GM04504 (cell line): ENCODE measurements around the gene ARHGEF1.
"Not testable (repeated sequence)": the region's sequence is repeated elsewhere in the genome, so short reads cannot be mapped to it uniquely, and the experiment has no call there.

Experiments
- DNase-seq: peaks from one replicate; pipeline ENCODE4 v3.0.0-alpha.2; 2012; ENCODE audit warnings: low read depth

Gene ARHGEF1

GRCh38 chr19:41862445-41862986 is 20.5 kb upstream of the ARHGEF1 start:
- DNase-seq = no peak

GRCh38 chr19:41863209-41863931 is 19.6 kb upstream of the ARHGEF1 start:
- DNase-seq = no peak

GRCh38 chr19:41864374-41864773 is 18.6 kb upstream of the ARHGEF1 start:
- no peak for DNase-seq

GRCh38 chr19:41866284-41866683 is 16.7 kb upstream of the ARHGEF1 start:
- no peak for DNase-seq

GRCh38 chr19:41868120-41868988 is 14.6 kb upstream of the ARHGEF1 start:
- DNase-seq = no peak

GRCh38 chr19:41868989-41869300 is 14.0 kb upstream of the ARHGEF1 start:
- no peak for DNase-seq

GRCh38 chr19:41869374-41869955 is 13.5 kb upstream of the ARHGEF1 start:
- DNase-seq = no peak

- no peak for DNase-seq
Measured at GRCh38 chr19:41870401-41870873, 12.5 kb upstream of the ARHGEF1 start.

GRCh38 chr19:41871573-41872383 is 11.2 kb upstream of the ARHGEF1 start:
- DNase-seq = no peak

- no peak for DNase-seq
Measured at GRCh38 chr19:41872384-41872774, 10.6 kb upstream of the ARHGEF1 start.

GRCh38 chr19:41872775-41873647 is 10.0 kb upstream of the ARHGEF1 start:
- no peak for DNase-seq

- not testable (repeated sequence) for DNase-seq
Measured at GRCh38 chr19:41875973-41876372, 7.0 kb upstream of the ARHGEF1 start.

GRCh38 chr19:41876847-41877832 is 5.8 kb upstream of the ARHGEF1 start, which contains the start of gene CD79A:
Gene CD79A (plus strand): TSS chr19:41877279. CDS start chr19:41877305, 26 bp downstream.
- no peak for DNase-seq

- no peak for DNase-seq
Measured at GRCh38 chr19:41877916-41878905, 4.8 kb upstream of the ARHGEF1 start.

GRCh38 chr19:41879080-41879479 is 3.9 kb upstream of the ARHGEF1 start:
- DNase-seq = no peak

- DNase-seq = no peak
Measured at GRCh38 chr19:41879670-41880328, 3.2 kb upstream of the ARHGEF1 start.

- DNase-seq = no peak
Measured at GRCh38 chr19:41880329-41880708, 2.7 kb upstream of the ARHGEF1 start.

- DNase-seq = no peak
Measured at GRCh38 chr19:41883463-41883820, 458 bp downstream of the ARHGEF1 start.
